PC-3 (cell line): Measurements from ENCODE around the gene AFF4. TPM values are rescaled to one million over a fixed set of nuclear protein-coding genes. Genes with fewer than 3 reads are reported as not detected.

Source experiments
- ATAC-seq: fragments of 200-7000 bp; cut with Tn5 transposase; 2 replicates; pipeline ENCODE4 v1.9.1; 2020; ENCODE audit warnings: mild to moderate bottlenecking, moderate library complexity
- BruUV-seq: library from RNA; stranded (reverse); fragments of 400-500 nt; replicated peaks from 2 replicates; lab custom pipeline; 2021; lab: Mats Ljungman, UMichigan
- CTCF ChIA-PET: fragments of 300-600 bp; sonication (Branson Sonifier 250); formaldehyde crosslinking; loops from one replicate; lab custom pipeline; 2022; ENCODE audit warnings: antibody characterized with exemption; lab: Charles Lee
- POLR2A ChIA-PET: fragments of 300-600 bp; sonication (Branson Sonifier 250); formaldehyde crosslinking; loops from one replicate; lab custom pipeline; 2022; ENCODE audit warnings: antibody characterized with exemption; ENCODE audit not compliant: unreplicated experiment; lab: Charles Lee
- DNase-seq: peaks from one replicate; pipeline ENCODE4 v3.0.0-alpha.2; 2015
- H2AFZ ChIP-seq: fragments of 300-600 bp; sonication (generic); 2 replicates; pipeline ENCODE4 v1.6.0; 2016; ENCODE audit warnings: antibody characterized with exemption, low read length
- H3F3A ChIP-seq: fragments of 300-600 bp; sonication (generic); one replicate; pipeline ENCODE4 v1.6.0; 2017; ENCODE audit warnings: antibody characterized with exemption, low read length, control low read depth, mild to moderate bottlenecking; ENCODE audit not compliant: unreplicated experiment
- H3K27ac ChIP-seq: fragments of 300-600 bp; sonication (generic); 2 replicates; pipeline ENCODE4 v1.5.1; 2016; ENCODE audit warnings: mild to moderate bottlenecking, low read length
- H3K27me3 ChIP-seq: fragments of 300-600 bp; sonication (generic); 2 replicates; pipeline ENCODE4 v1.6.1; 2016; ENCODE audit warnings: low read length, mixed read lengths
- H3K36me3 ChIP-seq: fragments of 300-600 bp; sonication (generic); 2 replicates; pipeline ENCODE4 v1.6.1; 2016; ENCODE audit warnings: low read depth, mixed run types, low read length, mixed read lengths
- H3K4me1 ChIP-seq: fragments of 300-600 bp; sonication (generic); 2 replicates; pipeline ENCODE4 v1.5.1; 2016; ENCODE audit warnings: low read length; ENCODE audit not compliant: insufficient read depth
- H3K4me2 ChIP-seq: fragments of 300-600 bp; sonication (generic); 2 replicates; pipeline ENCODE4 v1.6.0; 2016; ENCODE audit warnings: low read length
- H3K4me3 ChIP-seq: fragments of 300-600 bp; sonication (generic); 2 replicates; pipeline ENCODE4 v1.5.1; 2016; ENCODE audit warnings: mild to moderate bottlenecking, low read length, mixed read lengths
- H3K79me2 ChIP-seq: fragments of 300-600 bp; sonication (generic); 2 replicates; pipeline ENCODE4 v1.6.1; 2017; ENCODE audit warnings: low read length, mixed read lengths
- H3K9ac ChIP-seq: fragments of 300-600 bp; sonication (generic); 2 replicates; pipeline ENCODE4 v1.6.0; 2016; ENCODE audit warnings: mild to moderate bottlenecking, low read length
- H3K9me2 ChIP-seq: fragments of 300-600 bp; sonication (generic); replicated peaks from 2 replicates; pipeline ENCODE4 v1.6.1; 2016; ENCODE audit warnings: mixed run types, low read length, mixed read lengths
- H3K9me3 ChIP-seq: fragments of 300-600 bp; sonication (generic); 2 replicates; pipeline ENCODE4 v1.6.1; 2016; ENCODE audit warnings: low read length, mixed read lengths
- H4K20me1 ChIP-seq: fragments of 300-600 bp; sonication (generic); 2 replicates; pipeline ENCODE4 v1.6.1; 2016; ENCODE audit warnings: low read length, mixed read lengths
- CTCF ChIP-seq: fragments of 300-600 bp; sonication (generic); conservative IDR thresholded peaks from 2 replicates; pipeline ENCODE4 v1.5.1; 2017; ENCODE audit warnings: antibody characterized with exemption, low read depth, mild to moderate bottlenecking, low read length
- EZH2 ChIP-seq: fragments of 300-600 bp; sonication (generic); IDR thresholded peaks from one replicate; pipeline ENCODE4 v1.6.1; 2017; ENCODE audit warnings: antibody characterized with exemption, mild to moderate bottlenecking, low read length; ENCODE audit not compliant: unreplicated experiment
- EZH2phosphoT487 ChIP-seq: fragments of 300-600 bp; sonication (generic); IDR thresholded peaks from 2 replicates; pipeline ENCODE4 v1.6.1; 2018; ENCODE audit warnings: mild to moderate bottlenecking, antibody characterized with exemption, low read length, borderline replicate concordance
- intact Hi-C: fragments of 100-400 bp; cut with micrococcal nuclease; formaldehyde crosslinking; loops from 2 replicates; pipeline ENCODE4 v1.9.0; 2023
- total RNA-seq: library from RNA; depleted of rRNA; stranded (reverse); fragments of >200 nt; gene quantifications from 2 replicates; pipeline ENCODE4 v1.2.3, GENCODE V29; 2014

AFF4 gene
- total RNA-seq, 1 experiment from 2014 or later, result 23.5 TPM

DNA sequence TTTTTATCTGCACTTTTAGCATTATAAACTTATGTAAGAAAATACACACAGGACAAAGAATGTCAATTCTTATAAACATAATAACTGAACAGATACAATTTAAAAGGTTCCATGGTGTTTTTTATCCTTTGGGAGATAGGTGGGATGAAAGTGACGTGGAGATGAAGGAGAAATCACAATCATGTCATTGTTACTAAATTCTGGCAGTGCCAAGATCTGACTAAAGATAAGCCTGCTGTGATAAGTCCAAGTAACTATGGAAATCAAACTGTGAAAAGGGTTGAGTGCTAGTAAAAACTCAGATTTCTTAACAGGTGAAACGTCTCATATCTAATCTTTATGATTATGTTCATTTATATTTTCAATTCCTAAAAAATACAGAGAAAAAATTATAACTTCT lies 78.9 kb downstream of the AFF4 start:
- ATAC-seq, result no peak
- DNase-seq, result no peak
- Histone ChIP-seq H3K79me2 (no peaks in the 10 kb centered on the region), H3K9me2 (no peaks in the 10 kb centered on the region), H3K9me3 (no peaks in the 10 kb centered on the region), H3K36me3 (peaks cover 42% of the 10 kb centered on the region), H3K4me2 (no peak overlapping the region), H4K20me1 (no peaks in the 10 kb centered on the region), H3K27me3 (no peaks in the 10 kb centered on the region), H2AFZ (no peak overlapping the region), H3K27ac (no peak overlapping the region), H3K9ac (no peak overlapping the region), H3K4me3 (no peak overlapping the region), H3K4me1 (no peaks in the 10 kb centered on the region), H3F3A (no peaks in the 10 kb centered on the region)
- TF ChIP-seq CTCF, result no peak
- no peak for TF ChIP-seq EZH2
- no peak for TF ChIP-seq EZH2phosphoT487
- POLR2A ChIA-PET, result no interaction called here
- intact Hi-C loops, result no loop called here
- CTCF ChIA-PET, result no interaction called here
- no TSS peak for BruUV-seq

DNA sequence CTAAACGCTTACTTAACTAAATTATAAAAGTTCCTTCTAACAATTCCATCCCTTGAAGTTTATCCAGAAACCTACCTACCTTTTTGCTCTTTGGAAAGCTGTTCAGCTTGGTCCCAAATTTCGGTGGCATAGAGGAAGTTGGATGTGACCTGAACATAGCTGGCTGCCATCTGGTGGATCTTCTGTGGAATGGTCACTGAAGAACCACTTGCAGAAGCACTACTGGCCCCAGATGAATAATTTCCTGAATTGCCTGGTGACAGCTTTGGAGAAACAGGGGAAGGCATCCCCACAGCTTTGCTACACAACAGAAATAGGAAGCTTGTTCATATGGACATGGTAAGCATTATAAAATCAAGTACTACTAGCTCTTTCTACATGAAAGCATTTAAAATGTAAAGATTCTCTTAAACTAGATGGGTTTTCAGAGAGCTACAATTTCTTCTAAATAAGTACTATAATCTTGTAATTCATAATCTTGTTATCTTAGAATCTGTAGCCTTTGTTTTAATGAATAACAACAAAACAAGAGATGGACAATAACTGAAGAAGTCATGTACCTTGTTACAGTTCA lies 80.1 kb downstream of the AFF4 start:
- Histone ChIP-seq H3F3A (no peaks in the 10 kb centered on the region), H3K36me3 (peaks cover 35% of the 10 kb centered on the region), H3K4me1 (no peaks in the 10 kb centered on the region), H3K27ac (no peak overlapping the region), H3K4me2 (no peak overlapping the region), H3K9me2 (no peaks in the 10 kb centered on the region), H3K79me2 (no peaks in the 10 kb centered on the region), H3K9ac (no peak overlapping the region), H2AFZ (no peak overlapping the region), H3K4me3 (no peak overlapping the region), H3K27me3 (no peaks in the 10 kb centered on the region), H4K20me1 (no peaks in the 10 kb centered on the region), H3K9me3 (no peaks in the 10 kb centered on the region)
- ChIA-PET CTCF (interaction anchor here (0.9 to 1.1 kb wide), 2 partner anchors 11 to 53 kb away, joined by 3 to 4 read pairs; partner anchors contain the start of gene SHROOM1), POLR2A (no interaction called here)
- intact Hi-C loops, result loop anchor here (1.0 kb wide), 1 partner anchor 53 kb away; the partner anchor contains the start of gene SHROOM1
- ATAC-seq (peak; percentile 95), DNase-seq (peak; percentile 63)
- no TSS peak for BruUV-seq
- TF ChIP-seq EZH2phosphoT487 (no peak), EZH2 (no peak), CTCF (peak; percentile 67)

GRCh38 chr5:132877938-132878337 lies 85.5 kb downstream of the AFF4 start:
- Histone ChIP-seq H4K20me1 (no peaks in the 10 kb centered on the region), H3K79me2 (no peaks in the 10 kb centered on the region), H3K36me3 (peaks cover 17% of the 10 kb centered on the region; the same call in 1 of the 2 replicates), H3K9ac (no peak overlapping the region), H3K4me1 (no peaks in the 10 kb centered on the region), H3K4me2 (no peak overlapping the region), H3K27me3 (no peaks in the 10 kb centered on the region), H3F3A (no peaks in the 10 kb centered on the region), H2AFZ (no peak overlapping the region), H3K27ac (no peak overlapping the region), H3K9me3 (no peaks in the 10 kb centered on the region), H3K9me2 (no peaks in the 10 kb centered on the region), H3K4me3 (no peak overlapping the region)
- peak; percentile 16 for DNase-seq
- no TSS peak for BruUV-seq
- TF ChIP-seq EZH2phosphoT487, result no peak
- TF ChIP-seq EZH2, result no peak
- no peak for TF ChIP-seq CTCF
- intact Hi-C loops, result no loop called here
- ATAC-seq, result no peak
- ChIA-PET POLR2A (interaction anchor here (0.5 kb wide), 1 partner anchor 1523 kb away, joined by 8 read pairs; no protein-coding TSS in a partner anchor), CTCF (no interaction called here)
